EL (cell line): ENCODE measurements around the gene TECPR1.
"Not testable (repeated sequence)": the region's sequence is repeated elsewhere in the genome, so short reads cannot be mapped to it uniquely, and the experiment has no call there.

Source experiments
- DNase-seq: peaks from one replicate; pipeline ENCODE4 v3.0.0-alpha.2; 2016

The TECPR1 gene

GRCh38 chr7:98225913-98226614 is 26.0 kb downstream of the TECPR1 start:
- DNase-seq = no peak

- no peak for DNase-seq
These were observed 27.3 kb downstream of the TECPR1 start for GRCh38 chr7:98224701-98225181.

GRCh38 chr7:98223898-98224700 is 27.9 kb downstream of the TECPR1 start:
- no peak for DNase-seq

GRCh38 chr7:98223351-98223897 is 28.6 kb downstream of the TECPR1 start:
- DNase-seq = no peak

- DNase-seq = no peak
These were observed 29.4 kb downstream of the TECPR1 start for GRCh38 chr7:98222533-98223195.

GRCh38 chr7:98221611-98222532 is 30.2 kb downstream of the TECPR1 start:
- DNase-seq = no peak

GRCh38 chr7:98219382-98219781 is 32.6 kb downstream of the TECPR1 start:
- not testable (repeated sequence) for DNase-seq

- no peak for DNase-seq
These were observed 34.1 kb downstream of the TECPR1 start for GRCh38 chr7:98217623-98218582.

- no peak for DNase-seq
These were observed 35.0 kb downstream of the TECPR1 start for GRCh38 chr7:98216941-98217622.

GRCh38 chr7:98215561-98216495 is 36.2 kb downstream of the TECPR1 start:
- no peak for DNase-seq

GRCh38 chr7:98214811-98215321 is 37.2 kb downstream of the TECPR1 start:
- no peak for DNase-seq

- no peak for DNase-seq
These were observed 37.9 kb downstream of the TECPR1 start for GRCh38 chr7:98213888-98214810.

GRCh38 chr7:98213296-98213887 is 38.6 kb downstream of the TECPR1 start:
- no peak for DNase-seq

- DNase-seq = no peak
These were observed 39.4 kb downstream of the TECPR1 start for GRCh38 chr7:98212532-98213041.

GRCh38 chr7:98211676-98212531 is 40.1 kb downstream of the TECPR1 start:
- DNase-seq = no peak

- DNase-seq = peak; percentile 16
These were observed 40.8 kb downstream of the TECPR1 start, which contains the start of gene BHLHA15 for GRCh38 chr7:98211221-98211675. Gene BHLHA15 (plus strand): TSS chr7:98211439. CDS start chr7:98212310, 871 bp downstream.
